ENCODE data around the gene MLLT3.

- TF ChIP-seq CTCF (IDR thresholded peaks at IDR 0.05) (no peak), POLR2AphosphoS5 (IDR thresholded peaks at IDR 0.05) (no peak), POLR2A (IDR thresholded peaks at IDR 0.05) (no peak)
Observed at GRCh38 chr9:20561531-20561930, 60.8 kb downstream of the MLLT3 start.

All from prostate gland (tissue), 2 donors.